HG02981 (cell line): ENCODE measurements around the gene MAGEA9B.
"Not testable (repeated sequence)": the region's sequence is repeated elsewhere in the genome, so short reads cannot be mapped to it uniquely, and the experiment has no call there.

Experiments
- ATAC-seq: cut with Tn5 transposase; IDR thresholded peaks from one replicate; pipeline ENCODE4 v1.9.1; 2021; ENCODE audit warnings: mild to moderate bottlenecking, moderate library complexity; ENCODE audit not compliant: unreplicated experiment

The MAGEA9B gene

GRCh38 chrX:149572743-149573142 is 14.5 kb downstream of the MAGEA9B start:
- no peak for ATAC-seq

- ATAC-seq, result no peak
These were observed 15.5 kb downstream of the MAGEA9B start for GRCh38 chrX:149571770-149572169.

GRCh38 chrX:149570668-149571067 is 16.6 kb downstream of the MAGEA9B start:
- ATAC-seq, result no peak

GRCh38 chrX:149569770-149570169 is 17.5 kb downstream of the MAGEA9B start:
- ATAC-seq, result no peak

- ATAC-seq, result no peak
These were observed 18.5 kb downstream of the MAGEA9B start for GRCh38 chrX:149568701-149569296.

GRCh38 chrX:149567621-149568417 is 19.4 kb downstream of the MAGEA9B start:
- ATAC-seq, result no peak

- no peak for ATAC-seq
These were observed 23.9 kb downstream of the MAGEA9B start for GRCh38 chrX:149563359-149563758.

GRCh38 chrX:149555251-149555650 is 32.0 kb downstream of the MAGEA9B start:
- not testable (repeated sequence) for ATAC-seq

GRCh38 chrX:149551939-149552248 is 35.4 kb downstream of the MAGEA9B start:
- not testable (repeated sequence) for ATAC-seq

- not testable (repeated sequence) for ATAC-seq
These were observed 35.9 kb downstream of the MAGEA9B start for GRCh38 chrX:149551245-149551938.

- not testable (repeated sequence) for ATAC-seq
These were observed 36.8 kb downstream of the MAGEA9B start for GRCh38 chrX:149550454-149550853.

GRCh38 chrX:149549701-149550100 is 37.6 kb downstream of the MAGEA9B start, which contains the start of gene HSFX3:
Gene HSFX3 (minus strand): TSS chrX:149549924. CDS start chrX:149549852, 72 bp downstream.
- ATAC-seq, result not testable (repeated sequence)

- not testable (repeated sequence) for ATAC-seq
These were observed 39.5 kb downstream of the MAGEA9B start for GRCh38 chrX:149547782-149548181.

GRCh38 chrX:149546962-149547361 is 40.3 kb downstream of the MAGEA9B start:
- not testable (repeated sequence) for ATAC-seq

GRCh38 chrX:149545545-149546543 is 41.4 kb downstream of the MAGEA9B start:
- peak; percentile 69 for ATAC-seq

- no peak for ATAC-seq
These were observed 45.7 kb downstream of the MAGEA9B start for GRCh38 chrX:149541521-149542047.

GRCh38 chrX:149540621-149541520 is 46.4 kb downstream of the MAGEA9B start, which contains the start of gene EOLA1:
Gene EOLA1 (plus strand): TSS chrX:149541012. CDS start chrX:149545631, 4,619 bp downstream.
- ATAC-seq, result peak; percentile 66

- peak; percentile 24 for ATAC-seq
These were observed 47.1 kb downstream of the MAGEA9B start for GRCh38 chrX:149540131-149540620.
